Fibroblast of skin of scalp (primary cell): Measurements from ENCODE around the gene SP110. TPM values are rescaled to one million over a fixed set of nuclear protein-coding genes. Genes with fewer than 3 reads are reported as not detected.
A peak's percentile ranks its signal among the peaks of the same experiment; 100 is the strongest.
"Not testable (repeated sequence)": the region's sequence is repeated elsewhere in the genome, so short reads cannot be mapped to it uniquely, and the experiment has no call there.

Experiments used
- DNase-seq: peaks from one replicate; pipeline ENCODE4 v3.0.0-alpha.2; 2013
- polyA plus RNA-seq, 2 experiments: library from polyadenylated mRNA; unstranded; fragments of 120-200 nt; gene quantifications; one replicate each; pipeline ENCODE4 v1.2.1, GENCODE V29; 2013; ENCODE audit not compliant: insufficient read length in 2 of 2

Gene SP110
- polyA plus RNA-seq (2013, experiment 1 of 2; ENCODE audit: insufficient read length) = 10.6 TPM
- 9.2 TPM for polyA plus RNA-seq (2013, experiment 2 of 2; ENCODE audit: insufficient read length)

GRCh38 chr2:230219419-230220331, at the start of gene SP110:
SP110 (minus strand) TSS chr2:230219984; CDS start chr2:230216927, 3,057 bp downstream.
- DNase-seq = peak; percentile 81

DNA sequence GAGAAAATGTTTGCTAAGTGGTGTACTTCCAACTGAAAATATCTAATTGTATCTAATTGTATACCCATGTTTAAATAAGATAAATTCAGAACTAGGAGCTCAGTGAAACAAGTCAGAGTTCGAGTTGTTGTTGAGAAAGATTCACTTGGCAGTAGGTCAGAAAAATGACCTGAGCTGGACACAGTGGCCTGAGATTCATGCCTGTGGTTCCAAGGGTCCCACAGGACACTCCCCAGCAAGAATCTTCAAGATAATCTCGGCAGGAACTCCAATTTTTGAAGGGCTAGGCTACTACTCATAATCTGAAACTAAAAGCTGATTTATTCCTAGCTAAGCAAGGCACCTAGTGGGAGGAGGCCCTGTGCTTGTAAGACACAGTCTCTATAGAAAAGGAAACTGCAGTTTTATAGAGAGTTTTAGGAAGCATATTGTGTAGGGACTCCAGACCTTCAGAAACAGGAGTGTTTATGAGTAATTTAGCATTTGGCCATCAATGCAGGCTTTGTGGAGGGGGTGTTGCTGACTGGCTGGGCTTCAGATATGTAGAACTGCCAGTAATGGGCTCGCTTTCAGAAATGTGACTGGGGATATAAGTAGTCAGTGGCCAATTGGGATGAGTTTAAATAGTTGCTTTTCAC, 48.9 kb upstream of the SP110 start:
- no peak for DNase-seq

GRCh38 chr2:230267556-230267955, 47.8 kb upstream of the SP110 start:
- no peak for DNase-seq

GRCh38 chr2:230267059-230267458, 47.3 kb upstream of the SP110 start:
- DNase-seq = no peak

GRCh38 chr2:230266638-230267037, 46.9 kb upstream of the SP110 start:
- no peak for DNase-seq

DNA sequence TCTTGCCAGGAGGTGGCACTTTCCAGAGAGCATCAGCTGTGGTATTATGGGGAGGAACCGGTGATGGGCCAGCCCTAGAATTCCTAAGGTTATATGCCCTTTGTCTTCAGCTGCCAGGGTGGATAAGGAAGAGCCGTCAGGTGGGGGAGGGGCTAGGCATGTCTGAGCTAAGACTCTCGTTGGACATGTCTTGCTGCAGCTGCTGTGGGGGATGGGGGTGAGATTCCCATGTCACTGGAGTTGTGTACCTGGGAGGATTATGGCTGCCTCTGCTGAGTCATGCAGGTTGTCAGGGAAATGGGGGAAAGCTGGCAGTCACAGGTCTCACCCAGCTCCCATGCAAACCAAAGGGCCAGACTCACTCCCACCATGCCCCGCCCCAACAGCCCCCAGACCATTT, 45.2 kb upstream of the SP110 start:
- DNase-seq = not testable (repeated sequence)

- DNase-seq = no peak
Observed at GRCh38 chr2:230262246-230262645, 42.5 kb upstream of the SP110 start.

GRCh38 chr2:230258483-230258882, 38.7 kb upstream of the SP110 start:
- no peak for DNase-seq

- DNase-seq = no peak
Observed at GRCh38 chr2:230256733-230257332, 37.0 kb upstream of the SP110 start.

DNA sequence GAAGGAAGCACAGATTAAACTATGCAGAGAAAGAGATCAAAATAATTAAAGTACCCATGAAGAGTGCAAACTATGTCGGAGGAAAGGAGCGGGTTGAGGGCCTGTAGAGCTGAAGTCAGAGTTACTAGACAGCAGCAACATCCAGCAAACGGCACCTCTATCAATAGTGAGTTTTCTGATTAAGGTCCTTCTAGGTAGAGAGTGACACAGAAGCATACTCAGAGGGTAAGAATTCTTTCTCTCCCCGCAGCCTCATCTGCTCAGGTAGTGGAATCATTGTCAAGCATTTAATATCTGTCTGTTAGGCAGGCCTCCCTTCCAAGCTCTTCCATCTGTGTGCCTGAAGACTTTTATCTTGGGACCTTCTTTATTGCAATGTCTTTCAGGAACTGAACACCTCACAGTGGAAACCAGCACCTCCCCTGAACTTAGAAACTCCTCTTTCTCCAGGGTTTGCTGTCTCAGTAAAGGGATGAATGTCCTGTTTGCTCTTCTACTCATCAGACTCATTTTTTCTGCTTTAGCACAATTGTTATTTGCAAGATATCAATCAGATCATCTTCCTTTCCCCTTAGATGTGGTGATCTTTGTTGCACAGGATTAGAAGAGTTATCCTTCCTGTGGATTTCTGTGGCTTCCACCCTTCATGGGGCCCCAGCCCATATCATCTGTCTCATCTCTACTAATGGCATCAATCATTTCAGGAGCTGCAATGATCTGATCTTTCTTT, 34.5 kb upstream of the SP110 start:
- DNase-seq = no peak

GRCh38 chr2:230250231-230250630, 30.4 kb upstream of the SP110 start:
- DNase-seq = no peak

GRCh38 chr2:230246206-230246605, 26.4 kb upstream of the SP110 start:
- DNase-seq = no peak

GRCh38 chr2:230244211-230244610, 24.4 kb upstream of the SP110 start:
- no peak for DNase-seq

- DNase-seq = no peak
Observed at GRCh38 chr2:230234845-230235244, 15.1 kb upstream of the SP110 start.

DNA sequence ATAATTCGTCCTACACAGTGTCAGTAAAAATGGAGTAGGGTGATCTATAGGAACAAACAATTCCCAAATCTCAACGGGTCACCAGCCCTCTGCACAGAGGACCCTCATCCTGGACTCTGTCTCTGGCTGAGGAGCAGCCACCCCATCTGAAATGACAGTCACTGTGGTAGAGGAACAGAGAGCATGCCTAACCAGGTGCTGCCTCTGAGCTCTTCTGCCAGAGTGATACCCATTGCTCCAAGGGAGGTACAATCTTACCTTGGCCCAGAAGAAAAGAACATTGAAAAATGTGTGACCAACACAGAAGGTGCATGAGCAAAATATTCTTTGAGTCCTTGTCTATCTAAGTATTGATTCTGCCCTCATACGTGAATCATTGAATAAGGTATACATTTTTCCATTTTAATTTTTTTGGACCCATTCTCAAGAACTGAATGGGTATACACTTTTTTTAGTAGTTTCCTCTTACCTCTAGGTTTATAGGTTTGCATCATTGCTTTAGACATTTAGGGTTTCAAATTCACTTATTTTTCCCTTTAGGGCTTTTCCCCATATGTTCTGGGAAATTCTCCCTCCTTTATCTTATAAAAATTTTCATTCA, 14.4 kb upstream of the SP110 start:
- DNase-seq = no peak

DNA sequence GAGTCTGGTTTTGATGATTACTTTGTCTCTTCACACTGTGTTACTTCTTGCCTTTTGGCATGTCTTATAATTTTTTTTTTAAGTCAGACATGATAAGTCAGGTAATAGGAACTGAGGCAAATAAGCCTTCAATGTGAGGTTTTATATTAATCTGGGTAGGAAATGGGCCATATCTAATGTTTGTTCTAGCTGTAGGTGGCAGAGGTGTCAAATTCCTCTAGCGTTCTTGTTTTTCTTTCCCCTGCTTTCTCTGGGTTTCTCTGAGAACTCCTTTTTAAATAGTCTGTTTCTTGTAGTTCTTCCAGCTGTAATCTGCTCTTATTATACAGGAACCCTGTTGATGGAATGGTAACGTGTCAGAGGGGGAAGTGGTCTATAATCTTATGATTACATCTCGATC, 11.5 kb upstream of the SP110 start:
- no peak for DNase-seq

DNA sequence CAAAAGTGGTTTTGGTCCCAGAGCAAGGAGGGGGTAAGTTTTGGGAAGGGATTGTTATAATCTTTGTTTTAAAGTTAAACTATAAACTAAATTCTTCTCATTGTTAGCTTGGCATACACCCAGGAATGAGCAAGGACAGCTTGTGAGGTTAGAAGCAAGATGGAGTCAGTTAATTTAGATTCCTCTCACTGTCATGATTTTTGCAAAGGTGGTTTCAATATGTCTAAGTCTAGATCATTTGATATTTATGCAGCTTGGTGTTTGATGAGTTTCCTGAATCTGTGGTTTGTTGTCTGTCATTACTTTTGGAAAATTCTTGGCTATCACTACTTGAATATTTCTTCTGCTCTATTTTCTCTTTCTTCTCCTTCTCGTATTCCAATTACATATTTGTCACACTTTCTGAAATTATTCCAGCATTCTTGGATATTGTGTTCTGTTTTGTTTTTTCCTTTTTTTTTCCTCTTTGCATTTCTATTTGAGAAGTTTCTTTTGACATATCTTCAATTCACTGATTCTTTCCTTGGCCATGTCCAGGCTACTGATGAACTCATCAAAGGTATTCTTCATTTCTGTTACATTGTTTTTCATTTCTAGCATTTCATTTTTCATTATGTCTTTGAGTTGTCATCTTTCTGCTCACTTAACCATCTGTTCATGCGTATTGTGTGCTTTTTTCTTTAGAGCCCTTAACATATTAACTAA, 10.9 kb upstream of the SP110 start:
- DNase-seq = peak; percentile 20

DNA sequence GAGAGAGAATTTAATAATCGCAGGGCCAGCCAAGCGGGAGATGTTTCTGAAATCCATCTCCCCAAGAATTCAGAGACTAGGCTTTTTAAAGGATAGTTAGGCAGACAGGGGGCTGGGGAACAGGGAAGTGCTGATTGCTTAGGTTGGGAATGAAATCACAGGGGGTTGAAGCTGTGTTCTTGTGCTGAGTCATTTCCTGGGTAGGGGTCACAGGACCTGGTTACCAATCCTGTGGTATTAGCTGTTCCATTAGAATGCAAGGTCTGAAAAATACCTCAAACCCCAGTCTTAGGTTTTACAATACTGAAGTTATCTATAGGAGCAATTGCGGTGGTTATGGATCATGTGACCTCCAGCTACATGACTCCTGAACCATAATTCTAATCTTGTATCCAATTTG, 10.3 kb upstream of the SP110 start:
- DNase-seq = peak; percentile 47

GRCh38 chr2:230227216-230227615, 7.4 kb upstream of the SP110 start:
- no peak for DNase-seq

GRCh38 chr2:230226051-230226551, 6.3 kb upstream of the SP110 start:
- no peak for DNase-seq

GRCh38 chr2:230225486-230225885, 5.7 kb upstream of the SP110 start, which contains the start of gene SP140:
SP140 (plus strand) TSS chr2:230225736; CDS start chr2:230225845, 109 bp downstream.
- no peak for DNase-seq
